Measurements from ENCODE around the gene TYMP. TPM values are rescaled to one million over a fixed set of nuclear protein-coding genes. Genes with fewer than 3 reads are reported as not detected.

The TYMP gene
- total and polyA plus RNA-seq, 2 experiments from 2014 or later, result 46.4 to 85.7 TPM

- H3K27me3 ChIP-seq, result peaks cover 11% of the 10 kb centered on the region
- H3K9me3 ChIP-seq (ENCODE audit: low read depth), result no peaks in the 10 kb centered on the region
- peak; percentile 91 for DNase-seq (ENCODE audit: low spot score)
- H3K36me3 ChIP-seq (replicated peaks; ENCODE audit: insufficient read depth, low read depth), result no peaks in the 10 kb centered on the region
- no peaks in the 10 kb centered on the region for H4K20me1 ChIP-seq (ENCODE audit: insufficient read depth, poor library complexity, severe bottlenecking)
- H3K4me3 ChIP-seq, result peak overlapping the region; percentile 52
- H3K79me2 ChIP-seq, result no peaks in the 10 kb centered on the region
- peak overlapping the region; percentile 99 for H3K4me2 ChIP-seq
- peaks cover 42% of the 10 kb centered on the region for H3K4me1 ChIP-seq (ENCODE audit: insufficient read depth)
- TF ChIP-seq, protein P1, sequence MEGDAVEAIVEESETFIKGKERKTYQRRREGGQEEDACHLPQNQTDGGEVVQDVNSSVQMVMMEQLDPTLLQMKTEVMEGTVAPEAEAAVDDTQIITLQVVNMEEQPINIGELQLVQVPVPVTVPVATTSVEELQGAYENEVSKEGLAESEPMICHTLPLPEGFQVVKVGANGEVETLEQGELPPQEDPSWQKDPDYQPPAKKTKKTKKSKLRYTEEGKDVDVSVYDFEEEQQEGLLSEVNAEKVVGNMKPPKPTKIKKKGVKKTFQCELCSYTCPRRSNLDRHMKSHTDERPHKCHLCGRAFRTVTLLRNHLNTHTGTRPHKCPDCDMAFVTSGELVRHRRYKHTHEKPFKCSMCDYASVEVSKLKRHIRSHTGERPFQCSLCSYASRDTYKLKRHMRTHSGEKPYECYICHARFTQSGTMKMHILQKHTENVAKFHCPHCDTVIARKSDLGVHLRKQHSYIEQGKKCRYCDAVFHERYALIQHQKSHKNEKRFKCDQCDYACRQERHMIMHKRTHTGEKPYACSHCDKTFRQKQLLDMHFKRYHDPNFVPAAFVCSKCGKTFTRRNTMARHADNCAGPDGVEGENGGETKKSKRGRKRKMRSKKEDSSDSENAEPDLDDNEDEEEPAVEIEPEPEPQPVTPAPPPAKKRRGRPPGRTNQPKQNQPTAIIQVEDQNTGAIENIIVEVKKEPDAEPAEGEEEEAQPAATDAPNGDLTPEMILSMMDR (IDR thresholded peaks at IDR 0.05; ENCODE audit: poor library complexity), result no peak
- TF ChIP-seq EZH2 (IDR thresholded peaks at IDR 0.05; ENCODE audit: borderline replicate concordance), result peak; percentile 19
- no peaks in the 10 kb centered on the region for H3K9me2 ChIP-seq (replicated peaks; ENCODE audit: insufficient read depth)
- H3K27ac ChIP-seq, result peak overlapping the region; percentile 96
- 16% methylated on average over 41 of the region's 53 CpGs for WGBS (ENCODE audit: low lambda C conversion rate, missing lambda C conversion rate)
- peak overlapping the region; percentile 51 for H2AFZ ChIP-seq
Observed at GRCh38 chr22:50530877-50531545, 1.2 kb upstream of the TYMP start.

- DNase-seq (ENCODE audit: low spot score), result no peak
- peak overlapping the region; percentile 23 for H2AFZ ChIP-seq
- no peaks in the 10 kb centered on the region for H4K20me1 ChIP-seq (ENCODE audit: insufficient read depth, poor library complexity, severe bottlenecking)
Observed at GRCh38 chr22:50530580-50530876, 716 bp upstream of the TYMP start.

GRCh38 chr22:50529416-50529896 is 356 bp downstream of the TYMP start:
- peak overlapping the region; percentile 49 for H3K4me3 ChIP-seq
- H4K20me1 ChIP-seq (ENCODE audit: insufficient read depth, poor library complexity, severe bottlenecking), result no peaks in the 10 kb centered on the region
- DNase-seq (ENCODE audit: low spot score), result peak; percentile 35
- peaks cover 2% of the 10 kb centered on the region for H3K79me2 ChIP-seq
- WGBS (ENCODE audit: low lambda C conversion rate, missing lambda C conversion rate), result 43% methylated on average over 47 of the region's 50 CpGs
- peaks cover 11% of the 10 kb centered on the region for H3K27me3 ChIP-seq
- H3K4me1 ChIP-seq (ENCODE audit: insufficient read depth), result peaks cover 44% of the 10 kb centered on the region
- H3K4me2 ChIP-seq, result peak overlapping the region; percentile 99
- TF ChIP-seq EZH2 (IDR thresholded peaks at IDR 0.05; ENCODE audit: borderline replicate concordance) (no peak), EZH2phosphoT487 (IDR thresholded peaks at IDR 0.05; ENCODE audit: low read depth, severe bottlenecking, unreplicated experiment) (no peak)
- TF ChIP-seq, protein P1 (IDR thresholded peaks at IDR 0.05; ENCODE audit: poor library complexity), result no peak
- H3K36me3 ChIP-seq (replicated peaks; ENCODE audit: insufficient read depth, low read depth), result no peaks in the 10 kb centered on the region
- H3K9me2 ChIP-seq (replicated peaks; ENCODE audit: insufficient read depth), result no peaks in the 10 kb centered on the region
- H3K9me3 ChIP-seq (ENCODE audit: low read depth), result no peaks in the 10 kb centered on the region
- peak overlapping the region; percentile 96 for H3K27ac ChIP-seq
- H2AFZ ChIP-seq, result peak overlapping the region; percentile 6

More at GRCh38 chr22:50530580-50530876, 716 bp upstream of the TYMP start:
- peak overlapping the region; percentile 96 for H3K27ac ChIP-seq
- no peaks in the 10 kb centered on the region for H3K9me3 ChIP-seq (ENCODE audit: low read depth)
- H3K4me3 ChIP-seq, result peak overlapping the region; percentile 49
- H3K9me2 ChIP-seq (replicated peaks; ENCODE audit: insufficient read depth), result no peaks in the 10 kb centered on the region
- H3K36me3 ChIP-seq (replicated peaks; ENCODE audit: insufficient read depth, low read depth), result no peaks in the 10 kb centered on the region
- peaks cover 11% of the 10 kb centered on the region for H3K27me3 ChIP-seq
- 9% methylated on average over 4 of the region's 21 CpGs for WGBS (ENCODE audit: low lambda C conversion rate, missing lambda C conversion rate)
- H3K4me2 ChIP-seq, result peak overlapping the region; percentile 99
- H3K4me1 ChIP-seq (ENCODE audit: insufficient read depth), result peaks cover 42% of the 10 kb centered on the region
- TF ChIP-seq EZH2 (IDR thresholded peaks at IDR 0.05; ENCODE audit: borderline replicate concordance) (peak; percentile 41), EZH2phosphoT487 (IDR thresholded peaks at IDR 0.05; ENCODE audit: low read depth, severe bottlenecking, unreplicated experiment) (no peak)
- H3K79me2 ChIP-seq, result no peaks in the 10 kb centered on the region

GRCh38 chr22:50528682-50529415 is 963 bp downstream of the TYMP start:
- Histone ChIP-seq H3K4me2 (peak overlapping the region; percentile 99), H2AFZ (no peak overlapping the region), H4K20me1 (ENCODE audit: insufficient read depth, poor library complexity, severe bottlenecking) (peaks cover 4% of the 10 kb centered on the region), H3K4me1 (ENCODE audit: insufficient read depth) (peaks cover 47% of the 10 kb centered on the region), H3K9me3 (ENCODE audit: low read depth) (no peaks in the 10 kb centered on the region), H3K27me3 (peaks cover 11% of the 10 kb centered on the region), H3K4me3 (no peak overlapping the region), H3K27ac (peak overlapping the region; percentile 96), H3K9me2 (replicated peaks; ENCODE audit: insufficient read depth) (no peaks in the 10 kb centered on the region), H3K36me3 (replicated peaks; ENCODE audit: insufficient read depth, low read depth) (no peaks in the 10 kb centered on the region), H3K79me2 (peaks cover 8% of the 10 kb centered on the region)
- DNase-seq (ENCODE audit: low spot score), result no peak
- TF ChIP-seq, protein P1 (IDR thresholded peaks at IDR 0.05; ENCODE audit: poor library complexity), result no peak
- TF ChIP-seq EZH2 (IDR thresholded peaks at IDR 0.05; ENCODE audit: borderline replicate concordance) (no peak), EZH2phosphoT487 (IDR thresholded peaks at IDR 0.05; ENCODE audit: low read depth, severe bottlenecking, unreplicated experiment) (no peak)
- WGBS (ENCODE audit: low lambda C conversion rate, missing lambda C conversion rate), result 84% methylated on average over 13 of the region's 15 CpGs

Data from hepatocyte (in vitro differentiated cells).